Keratinocyte (primary cell): ENCODE data around the gene MCM6. TPM values are rescaled to one million over a fixed set of nuclear protein-coding genes. Genes with fewer than 3 reads are reported as not detected.

Experiments used
- DNase-seq: peaks from one replicate; pipeline ENCODE4 v3.0.0-alpha.2; 2011; ENCODE audit warnings: low read depth, missing footprints, low spot score
- FAIRE-seq: peaks from 2 replicates; lab custom pipeline; 2011; peaks lifted over from hg19 to GRCh38; lab: Jason Lieb, UNC
- H2AFZ ChIP-seq: 2 replicates; pipeline ENCODE4 v1.6.0; 2012; ENCODE audit warnings: low read length, control low read depth, inconsistent platforms; ENCODE audit not compliant: control insufficient read depth
- H3K27ac ChIP-seq: 2 replicates; pipeline ENCODE4 v1.5.1; 2011; ENCODE audit warnings: low read length; ENCODE audit not compliant: control insufficient read depth, insufficient read depth
- H3K27me3 ChIP-seq: 3 replicates; pipeline ENCODE4 v1.6.0; 2011; ENCODE audit warnings: low read length; ENCODE audit not compliant: control insufficient read depth, insufficient read depth; ENCODE audit errors: extremely low read depth
- H3K36me3 ChIP-seq, 2 experiments: 2 replicates in 1 of 2; 3 replicates in 1 of 2; pipeline ENCODE4 v1.5.1; 2011; ENCODE audit warnings: low read length in 2 of 2, mild to moderate bottlenecking in 1 of 2; ENCODE audit not compliant: control insufficient read depth in 2 of 2, insufficient read depth in 2 of 2; ENCODE audit errors: extremely low read depth in 1 of 2
- H3K4me1 ChIP-seq: 3 replicates; pipeline ENCODE4 v1.5.1; 2011; ENCODE audit warnings: low read length; ENCODE audit not compliant: control insufficient read depth, insufficient read depth; ENCODE audit errors: extremely low read depth
- H3K4me2 ChIP-seq: 3 replicates; pipeline ENCODE4 v1.6.0; 2011; ENCODE audit warnings: low read depth, low read length; ENCODE audit not compliant: control insufficient read depth, insufficient read depth; ENCODE audit errors: extremely low read depth
- H3K4me3 ChIP-seq, 3 experiments: fragments of 200-600 bp in 1 of 3; sonication (generic) in 1 of 3; 2 replicates in 2 of 3; 3 replicates in 1 of 3; pipeline ENCODE4 v1.5.1; 2011 to 2016; ENCODE audit warnings: low read length in 3 of 3, mild to moderate bottlenecking in 3 of 3, control low read depth in 2 of 3, inconsistent platforms in 1 of 3, low read depth in 1 of 3, mixed read lengths in 1 of 3, mixed run types in 1 of 3, moderate library complexity in 1 of 3; ENCODE audit not compliant: control insufficient read depth in 2 of 3, insufficient read depth in 2 of 3; ENCODE audit errors: extremely low read depth in 1 of 3
- H3K79me2 ChIP-seq: 2 replicates; pipeline ENCODE4 v1.6.0; 2012; ENCODE audit warnings: low read length; ENCODE audit not compliant: control insufficient read depth, insufficient read depth
- H3K9ac ChIP-seq: 3 replicates; pipeline ENCODE4 v1.6.0; 2011; ENCODE audit warnings: low read length; ENCODE audit not compliant: control insufficient read depth, insufficient read depth; ENCODE audit errors: extremely low read depth
- H3K9me1 ChIP-seq: 3 replicates; pipeline ENCODE4 v1.6.0; 2011; ENCODE audit warnings: low read length; ENCODE audit not compliant: control insufficient read depth, insufficient read depth; ENCODE audit errors: extremely low read depth
- H3K9me3 ChIP-seq: 2 replicates; pipeline ENCODE4 v1.5.1; 2012; ENCODE audit warnings: low read depth, low read length; ENCODE audit not compliant: control insufficient read depth
- H4K20me1 ChIP-seq: 3 replicates; pipeline ENCODE4 v1.6.0; 2011; ENCODE audit warnings: low read length; ENCODE audit not compliant: control insufficient read depth, insufficient read depth; ENCODE audit errors: extremely low read depth
- EZH2 ChIP-seq: IDR thresholded peaks from one replicate; pipeline ENCODE4 v1.6.1; 2012; ENCODE audit warnings: inconsistent platforms, mild to moderate bottlenecking, low read length, moderate library complexity
- dilution Hi-C: fragments of 300-500 bp; cut with MboI; formaldehyde crosslinking; loops from one replicate; pipeline ENCODE4 v1.7.0; 2020; ENCODE audit warnings: low sequenced_read_pairs; ENCODE audit not compliant: extremely low pct_ligation_motif_present
- polyA plus RNA-seq, 5 experiments: library from polyadenylated mRNA; depleted of rRNA in 3 of 5; stranded (reverse) in 3 of 5; stranded (forward) in 1 of 5; unstranded in 1 of 5; fragments of >200 nt; gene quantifications; 1 replicate in 1 of 5; 2 replicates in 3 of 5; 3 replicates in 1 of 5; pipeline versions ENCODE4 v1.2.1 to v1.2.3, GENCODE V29; 2011 to 2012; ENCODE audit warnings: missing spikeins in 2 of 5, low read depth in 1 of 5, low replicate concordance in 1 of 5
- TF ChIP-seq, protein P1 (sequence below), 3 experiments: IDR thresholded peaks in 1 of 3; conservative IDR thresholded peaks in 1 of 3; optimal IDR thresholded peaks in 1 of 3; 2 replicates in 2 of 3; 3 replicates in 1 of 3; pipeline versions ENCODE3 to v1.5.1; 2011; ENCODE audit warnings: low read length in 3 of 3, mild to moderate bottlenecking in 3 of 3, moderate library complexity in 2 of 3, control low read depth in 1 of 3, inconsistent platforms in 1 of 3; ENCODE audit not compliant: insufficient read depth in 2 of 3; ENCODE audit errors: extremely low read depth in 1 of 3

The MCM6 gene
- polyA plus RNA-seq, 1 donor (not counting 4 experiments of a cell fraction or from before 2014, with no cell fraction given), result 23.2 TPM

DNA sequence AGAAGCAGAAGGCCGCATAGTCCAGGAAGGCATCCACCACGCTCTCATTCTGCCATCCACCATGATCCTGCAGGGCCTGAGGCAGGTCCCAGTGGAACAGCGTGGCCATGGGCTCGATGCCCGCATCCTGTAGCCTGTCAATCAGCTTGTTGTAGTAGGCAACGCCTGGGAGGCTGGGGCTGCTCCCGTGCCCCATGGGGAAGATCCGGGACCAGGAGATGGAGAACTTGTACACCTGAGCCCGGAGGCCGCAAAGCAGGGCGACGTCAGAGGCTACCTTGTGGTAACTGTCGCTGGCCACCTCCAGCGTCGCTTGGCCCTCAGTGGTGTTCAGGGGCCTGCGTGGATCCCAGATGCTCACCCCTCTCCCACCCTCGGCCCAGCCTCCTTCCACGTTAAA lies 58.8 kb downstream of the MCM6 start:
- FAIRE-seq, result no peak
- Histone ChIP-seq H3K9me3 (no peaks in the 10 kb centered on the region), H2AFZ (no peak overlapping the region), H3K9me1 (no peaks in the 10 kb centered on the region), H3K9ac (no peak overlapping the region), H3K27me3 (no peaks in the 10 kb centered on the region), H3K36me3 (no peaks in the 10 kb centered on the region), H3K27ac (no peak overlapping the region), H3K4me3 (no peak overlapping the region), H4K20me1 (no peaks in the 10 kb centered on the region), H3K79me2 (no peaks in the 10 kb centered on the region), H3K4me1 (no peaks in the 10 kb centered on the region), H3K4me2 (no peak overlapping the region)
- dilution Hi-C loops, result no loop called here
- DNase-seq, result no peak
- TF ChIP-seq EZH2, result no peak
- TF ChIP-seq, protein P1, sequence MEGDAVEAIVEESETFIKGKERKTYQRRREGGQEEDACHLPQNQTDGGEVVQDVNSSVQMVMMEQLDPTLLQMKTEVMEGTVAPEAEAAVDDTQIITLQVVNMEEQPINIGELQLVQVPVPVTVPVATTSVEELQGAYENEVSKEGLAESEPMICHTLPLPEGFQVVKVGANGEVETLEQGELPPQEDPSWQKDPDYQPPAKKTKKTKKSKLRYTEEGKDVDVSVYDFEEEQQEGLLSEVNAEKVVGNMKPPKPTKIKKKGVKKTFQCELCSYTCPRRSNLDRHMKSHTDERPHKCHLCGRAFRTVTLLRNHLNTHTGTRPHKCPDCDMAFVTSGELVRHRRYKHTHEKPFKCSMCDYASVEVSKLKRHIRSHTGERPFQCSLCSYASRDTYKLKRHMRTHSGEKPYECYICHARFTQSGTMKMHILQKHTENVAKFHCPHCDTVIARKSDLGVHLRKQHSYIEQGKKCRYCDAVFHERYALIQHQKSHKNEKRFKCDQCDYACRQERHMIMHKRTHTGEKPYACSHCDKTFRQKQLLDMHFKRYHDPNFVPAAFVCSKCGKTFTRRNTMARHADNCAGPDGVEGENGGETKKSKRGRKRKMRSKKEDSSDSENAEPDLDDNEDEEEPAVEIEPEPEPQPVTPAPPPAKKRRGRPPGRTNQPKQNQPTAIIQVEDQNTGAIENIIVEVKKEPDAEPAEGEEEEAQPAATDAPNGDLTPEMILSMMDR (optimal IDR thresholded peaks at IDR 0.05 in 1 of 3, IDR thresholded peaks at IDR 0.05 in 1 of 3, conservative IDR thresholded peaks at IDR 0.05 in 1 of 3; ENCODE audit: extremely low read depth in 1 of 3, insufficient read depth in 2 of 3, low read length in 3 of 3), result no peak

DNA sequence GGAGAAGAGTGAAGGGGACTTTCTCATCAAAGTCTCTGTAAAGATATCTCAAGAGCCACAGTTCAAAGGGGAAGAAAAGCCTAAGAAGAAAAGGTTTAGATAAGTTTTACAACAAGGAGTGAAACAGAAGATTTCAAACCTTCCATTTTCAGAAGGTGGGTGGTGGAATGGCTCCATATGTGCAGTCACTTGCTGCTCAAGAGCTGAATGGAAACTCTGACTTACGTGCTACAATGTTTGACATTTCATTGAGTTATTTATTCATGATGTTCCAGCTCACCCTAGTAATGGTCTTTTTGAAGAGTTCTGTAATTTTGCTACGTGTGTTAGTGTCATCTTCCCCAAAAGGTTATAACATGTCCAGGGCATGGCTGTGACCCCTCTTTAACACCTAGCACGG lies 61.0 kb downstream of the MCM6 start:
- TF ChIP-seq, protein P1 (optimal IDR thresholded peaks at IDR 0.05 in 1 of 3, IDR thresholded peaks at IDR 0.05 in 1 of 3, conservative IDR thresholded peaks at IDR 0.05 in 1 of 3; ENCODE audit: extremely low read depth in 1 of 3, insufficient read depth in 2 of 3, low read length in 3 of 3), result no peak
- no peak for TF ChIP-seq EZH2
- Histone ChIP-seq H3K9me1 (no peaks in the 10 kb centered on the region), H3K79me2 (no peaks in the 10 kb centered on the region), H3K9me3 (no peaks in the 10 kb centered on the region), H3K4me2 (no peak overlapping the region), H3K36me3 (no peaks in the 10 kb centered on the region), H2AFZ (no peak overlapping the region), H3K4me1 (no peaks in the 10 kb centered on the region), H3K27me3 (no peaks in the 10 kb centered on the region), H3K9ac (no peak overlapping the region), H3K4me3 (no peak overlapping the region), H4K20me1 (no peaks in the 10 kb centered on the region), H3K27ac (no peak overlapping the region)
- no peak for FAIRE-seq
- dilution Hi-C loops, result no loop called here
- DNase-seq, result no peak
